Naive thymus-derived CD8-positive, alpha-beta T cell (primary cell): ENCODE measurements around the gene MGP. TPM values are rescaled to one million over a fixed set of nuclear protein-coding genes. Genes with fewer than 3 reads are reported as not detected.

Experiments
- ATAC-seq, 2 donors: fragments of 150-1000 bp; cut with Tn5 transposase in 1 of 2; sonication (Bioruptor Pico), chemical (Tn5 transposase) in 1 of 2; 1 replicate in 1 of 2; 2 replicates in 1 of 2; pipeline ENCODE4 v1.10.0; 2021; ENCODE audit warnings: mild to moderate bottlenecking in 2 of 2, moderate library complexity in 2 of 2
- POLR2A ChIA-PET: fragments of 350-600 bp; sonication (Branson Sonifier 250); formaldehyde crosslinking; loops from one replicate; lab custom pipeline; 2021; ENCODE audit warnings: antibody characterized with exemption; lab: Charles Lee
- DNase-seq, 10 donors: peaks; one replicate each; pipeline versions ENCODE4 v3.0.0 to v3.0.0-alpha.2; 2020 to 2022
- H3K27ac Mint-ChIP-seq, 10 donors: one replicate each; pipeline ENCODE4 v1.8.0; 2020 to 2022; ENCODE audit warnings: mild to moderate bottlenecking in 10 of 10, mixed read lengths in 10 of 10, moderate library complexity in 4 of 10, inconsistent platforms in 1 of 10
- H3K27me3 Mint-ChIP-seq, 5 donors: one replicate each; pipeline ENCODE4 v1.8.0; 2021 to 2022; ENCODE audit warnings: mixed read lengths in 5 of 5
- H3K36me3 Mint-ChIP-seq, 3 donors: one replicate each; pipeline ENCODE4 v1.8.0; 2020 to 2022; ENCODE audit warnings: mixed read lengths in 3 of 3, mild to moderate bottlenecking in 2 of 3, inconsistent platforms in 1 of 3
- H3K4me1 Mint-ChIP-seq, 4 donors: one replicate each; pipeline ENCODE4 v1.8.0; 2021 to 2022; ENCODE audit warnings: mixed read lengths in 4 of 4
- H3K4me3 Mint-ChIP-seq, 10 donors: one replicate each; pipeline ENCODE4 v1.8.0; 2020 to 2022; ENCODE audit warnings: mild to moderate bottlenecking in 10 of 10, mixed read lengths in 10 of 10, moderate library complexity in 6 of 10, inconsistent platforms in 1 of 10
- H3K9me3 Mint-ChIP-seq, 9 donors: one replicate each; pipeline ENCODE4 v1.8.0; 2020 to 2022; ENCODE audit warnings: mixed read lengths in 9 of 9, mild to moderate bottlenecking in 3 of 9, inconsistent platforms in 1 of 9, moderate library complexity in 1 of 9
- polyA plus RNA-seq, 3 donors: library from polyadenylated mRNA; unstranded; fragments of 300-500 nt; fragmentation: Illumina TruSeq; gene quantifications; one replicate each; pipeline ENCODE4 v1.2.3, GENCODE V29; 2021
- total RNA-seq, 8 experiments: library from RNA in 2 of 8; stranded (reverse) in 2 of 8; gene quantifications; one replicate each; pipeline ENCODE4 v1.2.3 and lab custom pipeline; 2021 to 2026

The MGP gene
- total and polyA plus RNA-seq, 5 experiments from 2014 or later: 0.14 to 4.1 (median 0.48) TPM

- POLR2A ChIA-PET: interaction anchor here (0.6 to 1.7 kb wide), 9 partner anchors 16 to 147 kb away, joined by 3 to 6 read pairs (median 4); partner anchors contain the start of gene ARHGDIB
- peak; percentile 87 to 95 for ATAC-seq
- peak overlapping the region in 8 of 10 donors; percentile 26 to 74 (median 50) for H3K4me3 Mint-ChIP-seq
Measured at GRCh38 chr12:14920475-14921126, 34.9 kb upstream of the MGP start.

GRCh38 chr12:14919455-14919854, 33.8 kb upstream of the MGP start:
- H3K4me1 Mint-ChIP-seq: peaks cover 18 to 48% (median 39%) of the 10 kb centered on the region in 4 donors
- H3K9me3 Mint-ChIP-seq: no peaks in the 10 kb centered on the region
- H3K4me3 Mint-ChIP-seq: peak overlapping the region in 1 of 10 donors; percentile 66
- peaks cover 29 to 72% (median 60%) of the 10 kb centered on the region in 3 donors for H3K36me3 Mint-ChIP-seq
- no peaks in the 10 kb centered on the region for H3K27me3 Mint-ChIP-seq
- no peak for ATAC-seq
- POLR2A ChIA-PET: interaction anchor here (1.3 kb wide), 1 partner anchor 38 kb away, joined by 3 read pairs; no protein-coding TSS in a partner anchor
- H3K27ac Mint-ChIP-seq: peak overlapping the region in 6 of 10 donors; percentile 38 to 84 (median 60)
- no peak for DNase-seq

More at GRCh38 chr12:14920475-14921126, 34.9 kb upstream of the MGP start:
- H3K36me3 Mint-ChIP-seq: peaks cover 26 to 60% (median 52%) of the 10 kb centered on the region in 3 donors
- H3K27me3 Mint-ChIP-seq: no peaks in the 10 kb centered on the region
- no peaks in the 10 kb centered on the region for H3K9me3 Mint-ChIP-seq
- no peak for DNase-seq
- peaks cover 18 to 45% (median 33%) of the 10 kb centered on the region in 4 donors for H3K4me1 Mint-ChIP-seq
- peak overlapping the region; percentile 58 to 91 (median 78) for H3K27ac Mint-ChIP-seq

DNA sequence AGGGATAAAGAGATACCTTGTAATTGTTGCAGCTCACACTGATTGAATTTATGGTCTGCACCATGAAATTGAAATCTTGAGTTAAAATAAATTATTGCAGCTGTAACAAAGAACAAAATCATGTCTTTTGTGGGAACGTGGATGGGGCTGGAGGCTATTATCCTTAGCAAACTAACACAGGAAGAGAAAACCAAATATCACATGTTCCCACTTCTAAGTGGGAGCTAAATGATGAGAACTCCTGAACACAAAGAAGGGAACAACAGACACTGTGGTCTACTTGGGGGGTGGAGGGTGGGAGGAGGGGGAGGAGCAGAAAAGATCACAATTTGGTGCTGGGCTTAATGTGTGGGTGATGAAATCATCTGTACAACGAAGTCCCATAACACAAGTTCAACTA, 30.1 kb upstream of the MGP start:
- Mint-ChIP-seq H3K4me3 (no peak overlapping the region), H3K36me3 (peaks cover 44 to 85% (median 82%) of the 10 kb centered on the region in 3 donors), H3K9me3 (peaks cover 0 to 4% (median 0%) of the 10 kb centered on the region in 9 donors), H3K27ac (peak overlapping the region in 4 of 10 donors; percentile 3 to 77 (median 51)), H3K27me3 (no peaks in the 10 kb centered on the region), H3K4me1 (peaks cover 17 to 40% (median 34%) of the 10 kb centered on the region in 4 donors)
- DNase-seq (no peak), ATAC-seq (no peak)
- POLR2A ChIA-PET: interaction anchor here (0.9 kb wide), 1 partner anchor 22 kb away, joined by 3 read pairs; the partner anchor contains the start of gene ERP27

DNA sequence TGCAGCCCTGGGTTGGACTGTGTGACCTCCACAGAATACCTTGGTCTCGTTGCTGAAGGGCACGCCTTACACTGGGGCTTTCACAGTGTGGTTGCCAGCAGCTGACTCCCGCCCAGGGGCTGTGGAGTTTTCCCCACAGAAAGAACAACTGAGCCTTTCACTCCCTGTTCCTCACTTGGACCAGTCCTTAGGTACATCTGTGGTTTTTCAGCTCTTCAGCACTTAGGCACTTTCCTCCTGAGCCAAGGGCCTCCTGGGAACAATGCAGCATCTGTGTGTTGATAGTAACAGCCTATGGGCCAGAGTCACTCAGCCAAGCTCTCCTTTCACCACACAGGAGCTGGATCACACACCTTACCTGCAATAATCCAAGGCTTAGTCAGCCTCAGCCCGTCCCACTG, 27.7 kb upstream of the MGP start:
- POLR2A ChIA-PET: interaction anchor here (1.0 to 1.4 kb wide), 2 partner anchors 14 to 30 kb away, joined by 3 read pairs; no protein-coding TSS in a partner anchor
- peaks cover 33 to 81% (median 69%) of the 10 kb centered on the region in 3 donors for H3K36me3 Mint-ChIP-seq
- no peak for ATAC-seq
- H3K4me1 Mint-ChIP-seq: peaks cover 13 to 23% (median 21%) of the 10 kb centered on the region in 4 donors
- H3K27me3 Mint-ChIP-seq: no peaks in the 10 kb centered on the region
- peaks cover 0 to 4% (median 1%) of the 10 kb centered on the region in 9 donors for H3K9me3 Mint-ChIP-seq
- no peak overlapping the region for H3K4me3 Mint-ChIP-seq
- peak overlapping the region in 4 of 10 donors; percentile 3 to 81 (median 58) for H3K27ac Mint-ChIP-seq
- no peak for DNase-seq

DNA sequence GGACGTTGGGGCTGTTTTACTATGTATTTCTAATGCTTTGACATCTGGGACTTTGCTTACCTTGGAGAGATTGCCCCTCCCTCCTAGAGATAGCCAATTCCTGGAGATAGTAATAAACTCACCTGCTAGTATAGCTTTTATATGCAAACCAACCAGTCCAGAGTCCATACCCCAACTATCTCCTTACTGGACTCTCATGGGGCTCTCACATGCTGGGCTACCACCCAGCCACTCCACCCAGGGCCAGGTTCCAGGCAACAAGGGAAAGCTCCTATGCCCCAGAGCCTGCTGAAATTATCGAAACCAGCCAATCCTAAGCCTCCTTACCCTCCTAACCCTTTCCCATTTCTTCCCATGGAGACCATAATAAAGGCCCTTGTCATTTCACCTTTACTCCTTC, 25.5 kb upstream of the MGP start:
- peak overlapping the region; percentile 12 to 89 (median 32) for H3K27ac Mint-ChIP-seq
- H3K9me3 Mint-ChIP-seq: peaks cover 0 to 10% (median 2%) of the 10 kb centered on the region in 9 donors
- no peak overlapping the region for H3K4me3 Mint-ChIP-seq
- no peaks in the 10 kb centered on the region for H3K27me3 Mint-ChIP-seq
- POLR2A ChIA-PET: interaction anchor here (0.6 kb wide), 1 partner anchor 18 kb away, joined by 3 read pairs; no protein-coding TSS in a partner anchor
- no peak for DNase-seq
- H3K4me1 Mint-ChIP-seq: peaks cover 14 to 22% (median 20%) of the 10 kb centered on the region in 4 donors
- peaks cover 28 to 77% (median 50%) of the 10 kb centered on the region in 3 donors for H3K36me3 Mint-ChIP-seq
- no peak for ATAC-seq

GRCh38 chr12:14910090-14910915, 24.6 kb upstream of the MGP start:
- POLR2A ChIA-PET: interaction anchor here (0.6 kb wide), 1 partner anchor 18 kb away, joined by 3 read pairs; no protein-coding TSS in a partner anchor
- Mint-ChIP-seq H3K36me3 (peaks cover 31 to 71% (median 44%) of the 10 kb centered on the region in 3 donors), H3K9me3 (peaks cover 0 to 10% (median 3%) of the 10 kb centered on the region in 9 donors), H3K27me3 (no peaks in the 10 kb centered on the region), H3K4me1 (peaks cover 12 to 23% (median 21%) of the 10 kb centered on the region in 4 donors), H3K27ac (peak overlapping the region; percentile 13 to 89 (median 58)), H3K4me3 (no peak overlapping the region)
- DNase-seq (no peak), ATAC-seq (no peak)

GRCh38 chr12:14907953-14908352, 22.3 kb upstream of the MGP start:
- Mint-ChIP-seq H3K9me3 (peaks cover 0 to 10% (median 3%) of the 10 kb centered on the region in 9 donors), H3K4me3 (no peak overlapping the region), H3K27me3 (no peaks in the 10 kb centered on the region), H3K27ac (peak overlapping the region in 4 of 10 donors; percentile 33 to 51 (median 42)), H3K36me3 (peaks cover 21 to 51% (median 24%) of the 10 kb centered on the region in 3 donors), H3K4me1 (peaks cover 12 to 30% (median 21%) of the 10 kb centered on the region in 4 donors)
- POLR2A ChIA-PET: no interaction called here
- no peak for DNase-seq
- no peak for ATAC-seq

DNA sequence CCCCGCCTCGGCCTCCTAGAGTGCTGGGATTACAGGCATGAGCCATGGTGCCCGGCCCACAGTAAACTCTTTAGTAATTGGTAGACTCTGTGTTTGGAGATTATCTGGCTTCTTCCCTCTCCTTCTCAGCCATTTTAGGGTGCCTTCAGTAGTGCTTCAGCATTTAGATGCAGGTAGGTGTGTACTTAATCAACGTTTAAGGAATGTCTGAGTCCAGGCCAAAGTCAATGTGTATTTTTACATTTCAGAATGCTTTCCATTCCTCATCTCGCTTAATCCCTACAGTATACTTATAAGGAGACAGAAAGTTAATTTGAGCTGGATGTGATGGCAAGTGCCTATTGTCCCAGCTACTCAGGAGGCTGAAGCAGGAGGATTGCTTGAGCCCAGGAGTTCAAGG, 20.5 kb upstream of the MGP start:
- Mint-ChIP-seq H3K4me1 (peaks cover 12 to 36% (median 26%) of the 10 kb centered on the region in 4 donors), H3K9me3 (peaks cover 0 to 10% (median 3%) of the 10 kb centered on the region in 9 donors), H3K27ac (peak overlapping the region in 1 of 10 donors; percentile 2), H3K36me3 (peaks cover 14 to 38% (median 15%) of the 10 kb centered on the region in 3 donors), H3K27me3 (no peaks in the 10 kb centered on the region), H3K4me3 (no peak overlapping the region)
- no peak for DNase-seq
- POLR2A ChIA-PET: interaction anchor here (1.1 kb wide), 1 partner anchor 14 kb away, joined by 4 read pairs; no protein-coding TSS in a partner anchor
- ATAC-seq: no peak

- Mint-ChIP-seq H3K9me3 (peaks cover 0 to 10% (median 3%) of the 10 kb centered on the region in 9 donors), H3K27ac (peak overlapping the region in 6 of 10 donors; percentile 1 to 71 (median 56)), H3K27me3 (no peaks in the 10 kb centered on the region), H3K36me3 (peaks cover 10 to 35% (median 15%) of the 10 kb centered on the region in 3 donors), H3K4me3 (no peak overlapping the region), H3K4me1 (peaks cover 10 to 33% (median 22%) of the 10 kb centered on the region in 4 donors)
- POLR2A ChIA-PET: interaction anchor here (1.1 kb wide), 1 partner anchor 13 kb away, joined by 4 read pairs; no protein-coding TSS in a partner anchor
- no peak for DNase-seq
- ATAC-seq: no peak
Measured at GRCh38 chr12:14905269-14906004, 19.8 kb upstream of the MGP start.

- no peaks in the 10 kb centered on the region for H3K27me3 Mint-ChIP-seq
- H3K9me3 Mint-ChIP-seq: peaks cover 0 to 10% (median 3%) of the 10 kb centered on the region in 9 donors
- peaks cover 10 to 33% (median 18%) of the 10 kb centered on the region in 4 donors for H3K4me1 Mint-ChIP-seq
- no peak overlapping the region for H3K4me3 Mint-ChIP-seq
- POLR2A ChIA-PET: no interaction called here
- peaks cover 7 to 33% (median 15%) of the 10 kb centered on the region in 3 donors for H3K36me3 Mint-ChIP-seq
- DNase-seq (no peak), ATAC-seq (no peak)
- H3K27ac Mint-ChIP-seq: peak overlapping the region in 4 of 10 donors; percentile 1 to 71 (median 30)
Measured at GRCh38 chr12:14904854-14905253, 19.2 kb upstream of the MGP start.

DNA sequence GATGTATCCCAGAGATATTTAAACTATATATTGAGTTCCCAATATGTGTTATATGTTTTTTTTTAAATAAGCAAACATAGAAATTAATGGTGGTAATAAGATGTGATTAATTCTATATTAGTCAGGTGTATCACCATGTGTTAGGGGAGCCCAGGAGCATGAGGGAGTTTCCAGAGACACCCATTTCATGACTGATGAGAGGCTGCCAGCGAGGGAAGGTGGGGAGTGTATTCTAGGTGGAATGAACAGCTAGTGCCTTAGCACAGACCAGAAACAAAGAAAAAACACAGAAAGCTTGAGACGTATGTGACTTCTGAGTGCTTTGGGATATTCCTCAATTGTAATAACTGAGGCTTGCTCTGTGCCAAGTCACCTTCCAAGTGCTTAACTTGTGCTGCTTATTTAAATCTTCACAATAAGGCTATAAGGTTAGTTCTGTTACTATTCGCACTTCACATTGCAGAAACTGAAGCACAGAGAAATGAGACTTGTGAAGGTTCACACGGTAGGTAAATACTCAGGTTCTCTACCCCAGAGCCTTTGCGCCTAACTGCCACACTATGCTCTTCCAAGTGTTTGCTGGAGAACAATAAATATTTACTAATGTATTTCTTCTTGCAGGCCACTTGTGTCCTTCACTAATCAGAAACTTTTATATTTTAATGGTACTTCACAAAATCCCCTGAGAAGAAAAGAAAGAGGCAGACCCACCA, 17.9 kb upstream of the MGP start:
- peaks cover 7 to 22% (median 11%) of the 10 kb centered on the region in 3 donors for H3K36me3 Mint-ChIP-seq
- H3K9me3 Mint-ChIP-seq: peaks cover 0 to 9% (median 3%) of the 10 kb centered on the region in 9 donors
- H3K4me1 Mint-ChIP-seq: peaks cover 10 to 33% (median 18%) of the 10 kb centered on the region in 4 donors
- H3K27ac Mint-ChIP-seq: peak overlapping the region in 1 of 10 donors; percentile 49
- no peaks in the 10 kb centered on the region for H3K27me3 Mint-ChIP-seq
- no peak overlapping the region for H3K4me3 Mint-ChIP-seq
- DNase-seq: no peak
- no peak for ATAC-seq
- POLR2A ChIA-PET: interaction anchor here (0.7 kb wide), 1 partner anchor 110 kb away, joined by 3 read pairs; no protein-coding TSS in a partner anchor
